CD14-positive monocyte (primary cell): ENCODE data around the gene SEMA3D. TPM values are rescaled to one million over a fixed set of nuclear protein-coding genes. Genes with fewer than 3 reads are reported as not detected.

Source experiments
- DNase-seq, 3 donors: peaks; one replicate each; pipeline ENCODE4 v3.0.0-alpha.2; 2011 to 2022
- H2AFZ ChIP-seq: 2 replicates; pipeline ENCODE4 v1.6.0; 2012; ENCODE audit warnings: mild to moderate bottlenecking, low read depth, low read length, inconsistent platforms; ENCODE audit not compliant: insufficient read depth, poor library complexity, severe bottlenecking
- H3K27ac ChIP-seq, 2 donors: 1 replicate in 1 of 2; 2 replicates in 1 of 2; pipeline ENCODE4 v1.5.1; 2012 to 2013; ENCODE audit warnings: low read length in 2 of 2, control low read depth in 1 of 2, inconsistent platforms in 1 of 2, low read depth in 1 of 2, mild to moderate bottlenecking in 1 of 2
- H3K27me3 ChIP-seq, 2 donors: one replicate each; pipeline versions ENCODE4 v1.6.0 to v1.6.1; 2011 to 2013; ENCODE audit warnings: low read length in 2 of 2; ENCODE audit not compliant: control insufficient read depth in 2 of 2, insufficient read depth in 2 of 2
- H3K36me3 ChIP-seq, 2 donors: replicated peaks in 1 of 2; 1 replicate in 1 of 2; 2 replicates in 1 of 2; pipeline versions ENCODE4 v1.5.1 to v1.6.1; 2012 to 2013; ENCODE audit warnings: low read length in 2 of 2, control low read depth in 1 of 2, inconsistent platforms in 1 of 2, mild to moderate bottlenecking in 1 of 2; ENCODE audit not compliant: insufficient read depth in 2 of 2, control insufficient read depth in 1 of 2
- H3K4me1 ChIP-seq, 2 donors: 1 replicate in 1 of 2; 2 replicates in 1 of 2; pipeline versions ENCODE4 v1.5.1 to v1.6.1; 2012 to 2013; ENCODE audit warnings: low read length in 2 of 2, control low read depth in 1 of 2, inconsistent platforms in 1 of 2, mild to moderate bottlenecking in 1 of 2, moderate library complexity in 1 of 2; ENCODE audit not compliant: insufficient read depth in 2 of 2, control insufficient read depth in 1 of 2
- H3K4me2 ChIP-seq: replicated peaks from 2 replicates; pipeline ENCODE3; 2012; ENCODE audit warnings: low read length, moderate library complexity, mild to moderate bottlenecking; ENCODE audit not compliant: poor library complexity, severe bottlenecking; ENCODE audit errors: extremely low read depth
- H3K4me3 ChIP-seq, 3 experiments: fragments of 200-600 bp in 1 of 3; sonication (generic) in 1 of 3; replicated peaks in 1 of 3; 1 replicate in 2 of 3; 2 replicates in 1 of 3; pipeline ENCODE4 v1.5.1; 2011 to 2013; ENCODE audit warnings: low read length in 3 of 3, mild to moderate bottlenecking in 3 of 3, control low read depth in 2 of 3, low read depth in 2 of 3, inconsistent platforms in 1 of 3, moderate library complexity in 1 of 3
- H3K79me2 ChIP-seq: 2 replicates; pipeline ENCODE4 v1.6.0; 2012; ENCODE audit warnings: mild to moderate bottlenecking, control low read depth, inconsistent platforms, low read length, moderate library complexity; ENCODE audit not compliant: insufficient read depth
- H3K9ac ChIP-seq: 2 replicates; pipeline ENCODE4 v1.6.0; 2017; ENCODE audit warnings: low read length, mild to moderate bottlenecking; ENCODE audit not compliant: insufficient read depth, poor library complexity, severe bottlenecking
- H3K9me3 ChIP-seq, 2 donors: replicated peaks in 1 of 2; 1 replicate in 1 of 2; 2 replicates in 1 of 2; pipeline versions ENCODE4 v1.5.1 to v1.6.1; 2012 to 2013; ENCODE audit warnings: low read length in 2 of 2, control low read depth in 1 of 2; ENCODE audit not compliant: control insufficient read depth in 1 of 2, insufficient read depth in 1 of 2
- H4K20me1 ChIP-seq: 2 replicates; pipeline ENCODE4 v1.6.0; 2012; ENCODE audit warnings: mild to moderate bottlenecking, low read length, control low read depth, moderate library complexity; ENCODE audit not compliant: insufficient read depth
- H3K27ac Mint-ChIP-seq, 7 donors: one replicate each; pipeline ENCODE4 v1.8.0; 2020; ENCODE audit warnings: mild to moderate bottlenecking in 7 of 7, mixed read lengths in 7 of 7, moderate library complexity in 6 of 7, inconsistent platforms in 2 of 7
- H3K27me3 Mint-ChIP-seq, 3 donors: one replicate each; pipeline ENCODE4 v1.8.0; 2021 to 2022; ENCODE audit warnings: low read depth in 3 of 3, mild to moderate bottlenecking in 3 of 3, mixed read lengths in 3 of 3, moderate library complexity in 3 of 3, inconsistent platforms in 1 of 3
- H3K36me3 Mint-ChIP-seq, 2 donors: one replicate each; pipeline ENCODE4 v1.8.0; 2020; ENCODE audit warnings: mixed read lengths in 2 of 2, inconsistent platforms in 1 of 2, mild to moderate bottlenecking in 1 of 2
- H3K4me1 Mint-ChIP-seq: one replicate; pipeline ENCODE4 v1.8.0; 2020; ENCODE audit warnings: mild to moderate bottlenecking, mixed read lengths
- H3K4me3 Mint-ChIP-seq, 2 donors: one replicate each; pipeline ENCODE4 v1.8.0; 2020; ENCODE audit warnings: mild to moderate bottlenecking in 2 of 2, mixed read lengths in 2 of 2, moderate library complexity in 1 of 2
- H3K9me3 Mint-ChIP-seq, 7 donors: one replicate each; pipeline ENCODE4 v1.8.0; 2020 to 2022; ENCODE audit warnings: mixed read lengths in 7 of 7, mild to moderate bottlenecking in 6 of 7, moderate library complexity in 6 of 7, inconsistent platforms in 2 of 7
- CTCF ChIP-seq: fragments of 200-600 bp; IDR thresholded peaks from one replicate; pipeline ENCODE4 v1.8.0; 2022; ENCODE audit warnings: antibody characterized with exemption, mild to moderate bottlenecking
- WGBS: methylation state at CpG from one replicate; pipeline ENCODE4 v1.1.5; 2013; ENCODE audit warnings: missing lambda C conversion rate; ENCODE audit not compliant: insufficient coverage; 5-methylcytosine and 5-hydroxymethylcytosine counted together
- intact Hi-C, 2 donors: fragments of 100-400 bp; cut with micrococcal nuclease; formaldehyde crosslinking; loops; one replicate each; pipeline versions ENCODE4 v1.15.0 to v1.15.1; 2023
- polyA plus RNA-seq, 3 donors: library from polyadenylated mRNA; depleted of rRNA in 1 of 3; unstranded in 2 of 3; stranded (reverse) in 1 of 3; fragments of 300-500 nt in 2 of 3; fragments of >200 nt in 1 of 3; fragmentation: Illumina TruSeq in 2 of 3; gene quantifications; 1 replicate in 2 of 3; 2 replicates in 1 of 3; pipeline ENCODE4 v1.2.3, GENCODE V29; 2012 to 2021

The SEMA3D gene
- polyA plus RNA-seq, 3 donors: not detected

GRCh38 chr7:85215098-85215497 is 28.2 kb upstream of the SEMA3D start:
- H4K20me1 ChIP-seq: no peaks in the 10 kb centered on the region
- intact Hi-C loops: no loop called here
- WGBS: no CpG with 5 or more reads among the region's 1 CpG
- no peak overlapping the region for H2AFZ ChIP-seq
- DNase-seq: no peak
- peaks cover 0 to 1% (median 0%) of the 10 kb centered on the region in 7 donors for H3K9me3 Mint-ChIP-seq
- H3K4me1 Mint-ChIP-seq: no peaks in the 10 kb centered on the region
- no peak overlapping the region for H3K27ac Mint-ChIP-seq
- H3K36me3 Mint-ChIP-seq: no peaks in the 10 kb centered on the region
- no peaks in the 10 kb centered on the region for H3K36me3 ChIP-seq
- TF ChIP-seq CTCF: no peak
- H3K4me1 ChIP-seq: no peaks in the 10 kb centered on the region
- H3K4me2 ChIP-seq: no peak overlapping the region
- H3K27ac ChIP-seq: no peak overlapping the region
- H3K27me3 ChIP-seq: no peaks in the 10 kb centered on the region
- H3K27me3 Mint-ChIP-seq: no peaks in the 10 kb centered on the region
- no peaks in the 10 kb centered on the region for H3K79me2 ChIP-seq
- no peak overlapping the region for H3K4me3 Mint-ChIP-seq
- no peaks in the 10 kb centered on the region for H3K9me3 ChIP-seq
- no peak overlapping the region for H3K4me3 ChIP-seq
- H3K9ac ChIP-seq: no peak overlapping the region

GRCh38 chr7:85213500-85213899 is 26.6 kb upstream of the SEMA3D start:
- Mint-ChIP-seq H3K36me3 (no peaks in the 10 kb centered on the region), H3K27me3 (no peaks in the 10 kb centered on the region), H3K4me1 (no peaks in the 10 kb centered on the region), H3K4me3 (no peak overlapping the region), H3K9me3 (no peaks in the 10 kb centered on the region), H3K27ac (no peak overlapping the region)
- Histone ChIP-seq H2AFZ (no peak overlapping the region), H3K9me3 (no peaks in the 10 kb centered on the region), H3K79me2 (no peaks in the 10 kb centered on the region), H3K36me3 (no peaks in the 10 kb centered on the region), H3K9ac (no peak overlapping the region), H3K4me2 (no peak overlapping the region), H3K4me1 (no peaks in the 10 kb centered on the region), H4K20me1 (no peaks in the 10 kb centered on the region), H3K27ac (no peak overlapping the region), H3K27me3 (no peaks in the 10 kb centered on the region), H3K4me3 (no peak overlapping the region)
- intact Hi-C loops: no loop called here
- no peak for TF ChIP-seq CTCF
- WGBS: no CpG with 5 or more reads among the region's 1 CpG
- no peak for DNase-seq
